Subcutaneous abdominal adipose tissue (tissue), 5 donors: ENCODE data around the gene BBX.
A peak's percentile ranks its signal among the peaks of the same experiment; 100 is the strongest.

ENCODE experiments used
- H3K27ac ChIP-seq: one replicate; pipeline ENCODE4 v1.7.0; 2013; ENCODE audit warnings: low read depth, mild to moderate bottlenecking, inconsistent platforms, low read length, moderate library complexity
- H3K27me3 ChIP-seq, 5 donors: one replicate each; pipeline ENCODE4 v1.7.0; 2013; ENCODE audit warnings: low read length in 5 of 5, inconsistent platforms in 1 of 5; ENCODE audit not compliant: control insufficient read depth in 5 of 5, insufficient read depth in 4 of 5
- H3K36me3 ChIP-seq, 5 donors: one replicate each; pipeline ENCODE4 v1.7.0; 2013; ENCODE audit warnings: low read length in 5 of 5; ENCODE audit not compliant: control insufficient read depth in 5 of 5, insufficient read depth in 5 of 5
- H3K4me1 ChIP-seq, 5 donors: one replicate each; pipeline ENCODE4 v1.7.0; 2013; ENCODE audit warnings: low read length in 5 of 5, mild to moderate bottlenecking in 3 of 5, moderate library complexity in 1 of 5; ENCODE audit not compliant: control insufficient read depth in 5 of 5, insufficient read depth in 5 of 5
- H3K4me3 ChIP-seq, 5 donors: one replicate each; pipeline ENCODE4 v1.7.0; 2013; ENCODE audit warnings: low read length in 5 of 5, low read depth in 1 of 5
- H3K9ac ChIP-seq, 5 donors: one replicate each; pipeline ENCODE4 v1.7.0; 2013; ENCODE audit warnings: low read length in 5 of 5, mild to moderate bottlenecking in 4 of 5, moderate library complexity in 3 of 5
- H3K9me3 ChIP-seq, 5 donors: one replicate each; pipeline ENCODE4 v1.7.0; 2013; ENCODE audit warnings: low read length in 5 of 5; ENCODE audit not compliant: control insufficient read depth in 5 of 5
- donor health status: healthy.
- donor health status: healthy.
- donor health status: healthy.
- donor health status: healthy.
- donor health status: healthy.

The BBX gene

GRCh38 chr3:107637416-107638183 is 114.8 kb downstream of the BBX start:
- no peaks in the 10 kb centered on the region for H3K36me3 ChIP-seq
- H3K4me3 ChIP-seq = no peak overlapping the region
- no peak overlapping the region for H3K27ac ChIP-seq
- no peaks in the 10 kb centered on the region for H3K9me3 ChIP-seq
- peaks cover 0 to 28% (median 5%) of the 10 kb centered on the region in 5 donors for H3K4me1 ChIP-seq
- H3K9ac ChIP-seq = no peak overlapping the region
- H3K27me3 ChIP-seq = no peaks in the 10 kb centered on the region

- no peak overlapping the region for H3K4me3 ChIP-seq
- peaks cover 0 to 30% (median 13%) of the 10 kb centered on the region in 5 donors for H3K4me1 ChIP-seq
- no peak overlapping the region for H3K27ac ChIP-seq
- H3K9ac ChIP-seq = peak overlapping the region in 2 of 5 donors; percentile 22 to 52
- H3K36me3 ChIP-seq = no peaks in the 10 kb centered on the region
- no peaks in the 10 kb centered on the region for H3K27me3 ChIP-seq
- H3K9me3 ChIP-seq = no peaks in the 10 kb centered on the region
These were observed 119.0 kb downstream of the BBX start for GRCh38 chr3:107641572-107642307.

DNA sequence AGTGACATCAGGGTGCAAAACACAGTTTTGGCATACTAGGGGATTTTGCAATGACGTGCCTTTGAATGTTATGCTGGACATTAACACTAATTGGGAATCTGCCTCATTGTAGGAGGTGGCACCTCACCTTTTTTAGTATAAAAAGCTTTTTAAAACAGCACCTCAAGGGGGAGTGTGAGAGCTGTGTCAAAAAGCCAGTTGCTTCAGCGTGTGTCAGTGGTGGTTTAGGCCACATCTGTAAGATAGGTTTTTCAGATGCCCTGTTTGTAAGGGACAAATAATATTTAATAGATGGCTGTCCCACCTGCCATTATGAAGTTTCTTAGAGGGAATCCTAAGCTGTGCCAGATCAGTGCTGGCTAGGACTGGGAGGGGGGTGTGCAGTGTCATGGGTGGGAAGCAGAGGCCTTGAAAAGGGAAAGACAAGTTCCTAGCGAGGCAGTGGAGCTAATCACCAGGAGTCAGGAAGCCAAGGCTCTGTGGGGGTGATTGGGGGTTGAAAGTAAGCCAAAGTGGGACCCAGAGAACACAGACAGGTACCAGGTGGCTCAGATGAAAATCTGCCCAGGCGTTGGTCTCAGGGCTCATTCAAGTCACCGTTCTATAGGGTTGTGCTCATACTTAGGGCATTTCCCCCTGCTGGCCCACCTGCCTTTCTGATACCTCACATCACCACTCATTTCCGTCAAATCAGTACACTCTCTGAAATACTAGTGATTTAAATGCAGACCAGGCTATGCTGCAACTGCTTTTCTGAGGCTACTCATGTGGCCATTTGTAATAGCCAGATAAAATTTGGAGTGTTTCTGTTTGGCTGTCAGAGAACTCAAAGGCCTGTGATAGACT is 120.5 kb downstream of the BBX start:
- Histone ChIP-seq H3K27ac (no peak overlapping the region), H3K4me1 (peaks cover 0 to 30% (median 13%) of the 10 kb centered on the region in 5 donors), H3K4me3 (no peak overlapping the region), H3K27me3 (no peaks in the 10 kb centered on the region), H3K36me3 (peaks cover 0 to 9% (median 0%) of the 10 kb centered on the region in 5 donors), H3K9ac (peak overlapping the region in 1 of 5 donors; percentile 53), H3K9me3 (no peaks in the 10 kb centered on the region)

DNA sequence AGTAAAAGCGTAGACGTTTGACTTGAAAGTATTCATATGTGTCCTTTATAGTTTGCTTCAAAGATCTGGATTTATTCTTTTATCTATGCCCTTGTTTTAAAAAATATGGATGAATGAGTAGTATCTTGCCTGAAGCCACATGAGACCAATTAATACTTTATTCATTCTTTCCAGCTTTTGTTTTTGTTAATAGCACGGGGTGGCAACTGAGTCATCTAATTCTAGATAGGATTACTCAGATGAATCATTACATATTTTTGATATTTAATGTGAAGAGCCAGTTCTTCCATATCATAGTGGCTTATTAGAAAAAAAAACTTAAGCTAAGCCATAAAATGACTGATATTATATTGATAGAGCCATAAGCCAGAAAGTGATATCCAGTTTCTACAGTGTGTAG is 121.9 kb downstream of the BBX start:
- Histone ChIP-seq H3K9ac (no peak overlapping the region), H3K36me3 (peaks cover 0 to 9% (median 0%) of the 10 kb centered on the region in 5 donors), H3K27me3 (no peaks in the 10 kb centered on the region), H3K27ac (no peak overlapping the region), H3K4me3 (no peak overlapping the region), H3K4me1 (peaks cover 0 to 19% (median 13%) of the 10 kb centered on the region in 5 donors), H3K9me3 (no peaks in the 10 kb centered on the region)

GRCh38 chr3:107650788-107651187 is 128.0 kb downstream of the BBX start:
- Histone ChIP-seq H3K36me3 (peaks cover 0 to 9% (median 0%) of the 10 kb centered on the region in 5 donors), H3K9me3 (no peaks in the 10 kb centered on the region), H3K9ac (no peak overlapping the region), H3K4me1 (no peaks in the 10 kb centered on the region), H3K4me3 (no peak overlapping the region), H3K27ac (no peak overlapping the region), H3K27me3 (no peaks in the 10 kb centered on the region)

- Histone ChIP-seq H3K27me3 (no peaks in the 10 kb centered on the region), H3K9ac (no peak overlapping the region), H3K4me1 (no peaks in the 10 kb centered on the region), H3K36me3 (peaks cover 0 to 9% (median 0%) of the 10 kb centered on the region in 5 donors), H3K4me3 (no peak overlapping the region), H3K9me3 (no peaks in the 10 kb centered on the region), H3K27ac (no peak overlapping the region)
These were observed 129.0 kb downstream of the BBX start for GRCh38 chr3:107651782-107652181.

- Histone ChIP-seq H3K9me3 (no peaks in the 10 kb centered on the region), H3K4me1 (peaks cover 0 to 17% (median 0%) of the 10 kb centered on the region in 5 donors), H3K9ac (no peak overlapping the region), H3K36me3 (no peaks in the 10 kb centered on the region), H3K27me3 (no peaks in the 10 kb centered on the region), H3K27ac (no peak overlapping the region), H3K4me3 (no peak overlapping the region)
These were observed 131.5 kb downstream of the BBX start for GRCh38 chr3:107654218-107654617.

DNA sequence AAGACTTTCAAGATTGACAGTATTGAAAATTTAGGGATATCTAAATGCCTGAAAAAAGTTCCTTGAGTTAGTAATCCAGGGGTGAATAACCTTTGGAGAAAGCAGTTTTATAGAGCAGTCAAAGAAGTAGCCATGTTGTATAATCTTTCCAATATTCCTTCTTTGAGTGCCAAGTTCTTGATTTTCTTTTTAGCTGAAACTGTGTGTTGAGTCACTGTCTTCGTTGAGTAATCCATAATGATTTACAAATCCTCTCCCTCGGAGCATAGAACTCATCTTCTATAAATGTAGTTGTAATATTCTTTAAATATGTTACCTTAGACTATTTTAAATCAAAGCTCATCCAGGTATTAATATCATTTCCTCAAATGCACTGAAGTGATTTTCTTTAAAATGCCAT is 135.2 kb downstream of the BBX start:
- Histone ChIP-seq H3K27me3 (no peaks in the 10 kb centered on the region), H3K36me3 (no peaks in the 10 kb centered on the region), H3K4me1 (peaks cover 0 to 45% (median 24%) of the 10 kb centered on the region in 5 donors), H3K9ac (peak overlapping the region in 1 of 5 donors; percentile 73), H3K27ac (peak overlapping the region; percentile 66), H3K9me3 (no peaks in the 10 kb centered on the region), H3K4me3 (no peak overlapping the region)

DNA sequence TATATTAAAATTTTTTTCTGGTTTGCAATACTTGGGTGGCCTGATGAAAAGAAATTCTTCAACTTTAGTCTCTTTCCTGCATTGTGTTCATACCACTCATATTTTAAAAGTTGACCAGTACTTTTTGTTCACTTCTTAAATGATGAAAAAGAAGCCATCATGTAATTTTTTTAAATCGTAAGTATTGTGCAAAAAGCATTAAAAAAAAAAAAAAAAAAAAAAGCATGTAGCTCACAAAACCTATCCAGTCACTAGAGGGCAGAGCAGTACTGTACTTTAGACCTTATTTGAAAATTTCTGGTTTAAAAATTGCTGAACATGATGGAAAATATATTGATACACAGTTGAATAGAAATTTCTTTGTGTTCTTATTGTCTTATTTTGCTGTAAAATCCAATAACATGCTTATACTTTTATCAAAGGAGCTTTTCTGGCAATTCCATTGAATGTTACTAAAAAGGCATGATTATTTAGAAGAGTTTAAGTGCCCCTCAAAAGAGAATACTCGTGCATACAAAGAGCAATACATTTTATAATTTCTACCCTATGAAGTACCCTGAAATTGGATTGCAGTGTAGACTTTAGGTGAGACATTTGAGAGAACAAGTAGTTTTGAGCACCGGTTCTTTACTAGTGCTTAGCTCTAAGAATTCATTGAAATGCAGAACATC is 137.7 kb downstream of the BBX start:
- Histone ChIP-seq H3K9me3 (no peaks in the 10 kb centered on the region), H3K36me3 (no peaks in the 10 kb centered on the region), H3K27me3 (no peaks in the 10 kb centered on the region), H3K4me3 (no peak overlapping the region), H3K27ac (peak overlapping the region; percentile 74), H3K4me1 (peaks cover 0 to 47% (median 24%) of the 10 kb centered on the region in 5 donors), H3K9ac (peak overlapping the region in 1 of 5 donors; percentile 48)
